Natural killer cell (primary cell): Measurements from ENCODE around the gene GALNT15. TPM values are rescaled to one million over a fixed set of nuclear protein-coding genes. Genes with fewer than 3 reads are reported as not detected.

Source experiments
- ATAC-seq, 3 donors: fragments of 150-1000 bp in 2 of 3; fragments of 200-7000 bp in 1 of 3; cut with Tn5 transposase; 1 replicate in 1 of 3; 2 replicates in 2 of 3; pipeline ENCODE4 v1.10.0; 2021; ENCODE audit warnings: mild to moderate bottlenecking in 2 of 3, moderate library complexity in 2 of 3
- DNase-seq, 2 donors: peaks; one replicate each; pipeline versions ENCODE4 v3.0.0 to v3.0.0-alpha.2; 2013 to 2021; ENCODE audit warnings: mixed read lengths in 1 of 2
- H3K27ac ChIP-seq: one replicate; pipeline ENCODE4 v1.5.1; 2013; ENCODE audit warnings: mild to moderate bottlenecking, low read length
- H3K27me3 ChIP-seq: one replicate; pipeline ENCODE4 v1.6.1; 2013; ENCODE audit warnings: low read length; ENCODE audit not compliant: control insufficient read depth, insufficient read depth
- H3K36me3 ChIP-seq: one replicate; pipeline ENCODE4 v1.6.1; 2013; ENCODE audit warnings: low read length; ENCODE audit not compliant: control insufficient read depth, insufficient read depth
- H3K4me1 ChIP-seq: one replicate; pipeline ENCODE4 v1.6.1; 2013; ENCODE audit warnings: low read length; ENCODE audit not compliant: control insufficient read depth, insufficient read depth
- H3K4me3 ChIP-seq: one replicate; pipeline ENCODE4 v1.5.1; 2013; ENCODE audit warnings: low read length
- H3K9me3 ChIP-seq: one replicate; pipeline ENCODE4 v1.6.1; 2013; ENCODE audit warnings: low read length; ENCODE audit not compliant: control insufficient read depth, insufficient read depth
- H3K27ac Mint-ChIP-seq, 2 donors: one replicate each; pipeline ENCODE4 v1.8.0; 2022; ENCODE audit warnings: mild to moderate bottlenecking in 2 of 2, mixed read lengths in 2 of 2, moderate library complexity in 1 of 2
- H3K27me3 Mint-ChIP-seq, 2 donors: one replicate each; pipeline ENCODE4 v1.8.0; 2022; ENCODE audit warnings: low read depth in 2 of 2, mixed read lengths in 2 of 2
- H3K36me3 Mint-ChIP-seq: one replicate; pipeline ENCODE4 v1.8.0; 2022; ENCODE audit warnings: mixed read lengths
- H3K4me1 Mint-ChIP-seq, 2 donors: one replicate each; pipeline ENCODE4 v1.8.0; 2022; ENCODE audit warnings: mixed read lengths in 2 of 2
- H3K4me3 Mint-ChIP-seq: one replicate; pipeline ENCODE4 v1.8.0; 2022; ENCODE audit warnings: mild to moderate bottlenecking, moderate library complexity, mixed read lengths
- H3K9me3 Mint-ChIP-seq, 2 donors: one replicate each; pipeline ENCODE4 v1.8.0; 2022; ENCODE audit warnings: mixed read lengths in 2 of 2
- WGBS: methylation state at CpG from one replicate; pipeline ENCODE4 v1.1.7; 2013; ENCODE audit warnings: missing lambda C conversion rate; ENCODE audit not compliant: insufficient coverage; 5-methylcytosine and 5-hydroxymethylcytosine counted together
- intact Hi-C: fragments of 100-400 bp; cut with micrococcal nuclease; formaldehyde crosslinking; loops from one replicate; pipeline ENCODE4 v1.14.2; 2022
- total RNA-seq, 4 donors: library from RNA; stranded (reverse); fragments of 120-200 nt in 1 of 4; gene quantifications; one replicate each; pipeline versions ENCODE4 v1.2.3 to v1.2.4, GENCODE V29; 2013 to 2022
- TF ChIP-seq, protein P1 (sequence below): fragments of 200-600 bp; IDR thresholded peaks from one replicate; pipeline ENCODE4 v1.8.0; 2022; ENCODE audit warnings: antibody characterized with exemption

The GALNT15 gene
- total RNA-seq, 3 donors from 2014 or later (not counting 1 experiment from before 2014, with no cell fraction given): not detected

- peaks cover 0 to 4% of the 10 kb centered on the region in 2 donors for H3K27me3 Mint-ChIP-seq
- Histone ChIP-seq H3K9me3 (no peaks in the 10 kb centered on the region), H3K4me3 (no peak overlapping the region), H3K4me1 (no peaks in the 10 kb centered on the region), H3K36me3 (no peaks in the 10 kb centered on the region), H3K27me3 (no peaks in the 10 kb centered on the region), H3K27ac (no peak overlapping the region)
- no peak for ATAC-seq
- TF ChIP-seq, protein P1, sequence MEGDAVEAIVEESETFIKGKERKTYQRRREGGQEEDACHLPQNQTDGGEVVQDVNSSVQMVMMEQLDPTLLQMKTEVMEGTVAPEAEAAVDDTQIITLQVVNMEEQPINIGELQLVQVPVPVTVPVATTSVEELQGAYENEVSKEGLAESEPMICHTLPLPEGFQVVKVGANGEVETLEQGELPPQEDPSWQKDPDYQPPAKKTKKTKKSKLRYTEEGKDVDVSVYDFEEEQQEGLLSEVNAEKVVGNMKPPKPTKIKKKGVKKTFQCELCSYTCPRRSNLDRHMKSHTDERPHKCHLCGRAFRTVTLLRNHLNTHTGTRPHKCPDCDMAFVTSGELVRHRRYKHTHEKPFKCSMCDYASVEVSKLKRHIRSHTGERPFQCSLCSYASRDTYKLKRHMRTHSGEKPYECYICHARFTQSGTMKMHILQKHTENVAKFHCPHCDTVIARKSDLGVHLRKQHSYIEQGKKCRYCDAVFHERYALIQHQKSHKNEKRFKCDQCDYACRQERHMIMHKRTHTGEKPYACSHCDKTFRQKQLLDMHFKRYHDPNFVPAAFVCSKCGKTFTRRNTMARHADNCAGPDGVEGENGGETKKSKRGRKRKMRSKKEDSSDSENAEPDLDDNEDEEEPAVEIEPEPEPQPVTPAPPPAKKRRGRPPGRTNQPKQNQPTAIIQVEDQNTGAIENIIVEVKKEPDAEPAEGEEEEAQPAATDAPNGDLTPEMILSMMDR: no peak
- H3K27ac Mint-ChIP-seq: no peak overlapping the region
- H3K4me1 Mint-ChIP-seq: no peaks in the 10 kb centered on the region
- WGBS: 91% methylated on average over 3 of the region's 3 CpGs
- intact Hi-C loops: no loop called here
- no peaks in the 10 kb centered on the region for H3K36me3 Mint-ChIP-seq
- H3K9me3 Mint-ChIP-seq: no peaks in the 10 kb centered on the region
- no peak overlapping the region for H3K4me3 Mint-ChIP-seq
- no peak for DNase-seq
Observed at GRCh38 chr3:16239086-16239770, 64.7 kb downstream of the GALNT15 start.

GRCh38 chr3:16239780-16240179 is 65.3 kb downstream of the GALNT15 start:
- Histone ChIP-seq H3K9me3 (no peaks in the 10 kb centered on the region), H3K27ac (no peak overlapping the region)

GRCh38 chr3:16240229-16241023 is 65.9 kb downstream of the GALNT15 start:
- no peak overlapping the region for H3K27ac ChIP-seq
- no peaks in the 10 kb centered on the region for H3K4me1 ChIP-seq
- H3K9me3 Mint-ChIP-seq: no peaks in the 10 kb centered on the region
- TF ChIP-seq, protein P1: no peak
- no peak for ATAC-seq
- no peaks in the 10 kb centered on the region for H3K27me3 Mint-ChIP-seq
- no peaks in the 10 kb centered on the region for H3K27me3 ChIP-seq
- H3K36me3 Mint-ChIP-seq: no peaks in the 10 kb centered on the region
- no peaks in the 10 kb centered on the region for H3K36me3 ChIP-seq
- DNase-seq: no peak
- no peak overlapping the region for H3K4me3 ChIP-seq
- no peak overlapping the region for H3K4me3 Mint-ChIP-seq
- no peak overlapping the region for H3K27ac Mint-ChIP-seq
- WGBS: 87% methylated on average over 6 of the region's 6 CpGs
- H3K4me1 Mint-ChIP-seq: no peaks in the 10 kb centered on the region
- intact Hi-C loops: no loop called here
- no peaks in the 10 kb centered on the region for H3K9me3 ChIP-seq

More at GRCh38 chr3:16239780-16240179, 65.3 kb downstream of the GALNT15 start:
- Mint-ChIP-seq H3K27me3 (no peaks in the 10 kb centered on the region), H3K36me3 (no peaks in the 10 kb centered on the region), H3K4me1 (no peaks in the 10 kb centered on the region), H3K9me3 (no peaks in the 10 kb centered on the region), H3K4me3 (no peak overlapping the region), H3K27ac (no peak overlapping the region)
- H3K4me3 ChIP-seq: no peak overlapping the region
- intact Hi-C loops: no loop called here
- ATAC-seq (no peak), DNase-seq (no peak)
- H3K27me3 ChIP-seq: no peaks in the 10 kb centered on the region
- 92% methylated on average over 2 of the region's 4 CpGs for whole genome bisulfite sequencing
- TF ChIP-seq, protein P1: no peak
- H3K36me3 ChIP-seq: no peaks in the 10 kb centered on the region
- H3K4me1 ChIP-seq: no peaks in the 10 kb centered on the region
